Subcutaneous adipose tissue (tissue), 4 donors: ENCODE data around the gene IGLL5. TPM values are rescaled to one million over a fixed set of nuclear protein-coding genes. Genes with fewer than 3 reads are reported as not detected.

Experiments
- total RNA-seq, 4 donors: library from RNA; depleted of rRNA; stranded (reverse); fragments of >200 nt; gene quantifications; one replicate each; pipeline ENCODE4 v1.1.0, GENCODE V29; 2016
- TF ChIP-seq, protein P1 (sequence below): fragments of 450-650 bp; IDR thresholded peaks from one replicate; pipeline ENCODE4 v1.5.1; 2016; ENCODE audit warnings: low read depth, mild to moderate bottlenecking, control low read depth, antibody characterized with exemption, moderate library complexity

Gene IGLL5
- total RNA-seq, 4 donors from 2014 or later = 1.1 to 2.2 TPM; not detected in 2

DNA sequence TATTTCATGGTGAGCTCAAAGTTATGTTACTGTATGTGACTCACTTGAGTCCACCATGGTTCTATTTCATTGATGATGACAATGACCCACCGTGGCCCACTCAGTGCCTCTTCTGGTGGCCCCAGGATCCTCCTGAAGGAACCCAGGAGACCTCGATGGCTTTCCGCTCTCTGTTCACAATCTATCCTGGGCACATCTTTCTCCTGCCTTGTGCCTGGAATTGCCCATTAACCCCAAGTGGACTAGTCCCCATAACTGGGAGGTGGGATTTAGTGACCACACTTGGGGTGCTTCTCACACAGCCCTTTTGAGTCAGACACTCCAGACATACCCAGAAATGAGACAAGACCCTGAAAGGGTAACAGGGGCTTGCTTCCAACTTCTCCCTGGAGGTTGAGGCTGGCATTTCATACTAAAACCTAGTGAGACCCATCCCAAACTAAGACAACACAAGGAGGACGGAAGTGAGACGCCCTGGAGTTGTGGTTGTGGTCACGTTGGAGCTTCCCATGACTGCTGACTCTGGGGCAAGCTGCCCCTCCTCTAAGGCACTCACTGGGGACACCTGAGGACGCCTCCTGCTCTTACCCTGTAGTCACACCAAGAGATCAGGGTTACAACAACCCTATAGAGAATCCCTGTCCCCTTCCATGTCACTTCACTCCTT lies 22.1 kb downstream of the IGLL5 start:
- TF ChIP-seq, protein P1, sequence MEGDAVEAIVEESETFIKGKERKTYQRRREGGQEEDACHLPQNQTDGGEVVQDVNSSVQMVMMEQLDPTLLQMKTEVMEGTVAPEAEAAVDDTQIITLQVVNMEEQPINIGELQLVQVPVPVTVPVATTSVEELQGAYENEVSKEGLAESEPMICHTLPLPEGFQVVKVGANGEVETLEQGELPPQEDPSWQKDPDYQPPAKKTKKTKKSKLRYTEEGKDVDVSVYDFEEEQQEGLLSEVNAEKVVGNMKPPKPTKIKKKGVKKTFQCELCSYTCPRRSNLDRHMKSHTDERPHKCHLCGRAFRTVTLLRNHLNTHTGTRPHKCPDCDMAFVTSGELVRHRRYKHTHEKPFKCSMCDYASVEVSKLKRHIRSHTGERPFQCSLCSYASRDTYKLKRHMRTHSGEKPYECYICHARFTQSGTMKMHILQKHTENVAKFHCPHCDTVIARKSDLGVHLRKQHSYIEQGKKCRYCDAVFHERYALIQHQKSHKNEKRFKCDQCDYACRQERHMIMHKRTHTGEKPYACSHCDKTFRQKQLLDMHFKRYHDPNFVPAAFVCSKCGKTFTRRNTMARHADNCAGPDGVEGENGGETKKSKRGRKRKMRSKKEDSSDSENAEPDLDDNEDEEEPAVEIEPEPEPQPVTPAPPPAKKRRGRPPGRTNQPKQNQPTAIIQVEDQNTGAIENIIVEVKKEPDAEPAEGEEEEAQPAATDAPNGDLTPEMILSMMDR = no peak

DNA sequence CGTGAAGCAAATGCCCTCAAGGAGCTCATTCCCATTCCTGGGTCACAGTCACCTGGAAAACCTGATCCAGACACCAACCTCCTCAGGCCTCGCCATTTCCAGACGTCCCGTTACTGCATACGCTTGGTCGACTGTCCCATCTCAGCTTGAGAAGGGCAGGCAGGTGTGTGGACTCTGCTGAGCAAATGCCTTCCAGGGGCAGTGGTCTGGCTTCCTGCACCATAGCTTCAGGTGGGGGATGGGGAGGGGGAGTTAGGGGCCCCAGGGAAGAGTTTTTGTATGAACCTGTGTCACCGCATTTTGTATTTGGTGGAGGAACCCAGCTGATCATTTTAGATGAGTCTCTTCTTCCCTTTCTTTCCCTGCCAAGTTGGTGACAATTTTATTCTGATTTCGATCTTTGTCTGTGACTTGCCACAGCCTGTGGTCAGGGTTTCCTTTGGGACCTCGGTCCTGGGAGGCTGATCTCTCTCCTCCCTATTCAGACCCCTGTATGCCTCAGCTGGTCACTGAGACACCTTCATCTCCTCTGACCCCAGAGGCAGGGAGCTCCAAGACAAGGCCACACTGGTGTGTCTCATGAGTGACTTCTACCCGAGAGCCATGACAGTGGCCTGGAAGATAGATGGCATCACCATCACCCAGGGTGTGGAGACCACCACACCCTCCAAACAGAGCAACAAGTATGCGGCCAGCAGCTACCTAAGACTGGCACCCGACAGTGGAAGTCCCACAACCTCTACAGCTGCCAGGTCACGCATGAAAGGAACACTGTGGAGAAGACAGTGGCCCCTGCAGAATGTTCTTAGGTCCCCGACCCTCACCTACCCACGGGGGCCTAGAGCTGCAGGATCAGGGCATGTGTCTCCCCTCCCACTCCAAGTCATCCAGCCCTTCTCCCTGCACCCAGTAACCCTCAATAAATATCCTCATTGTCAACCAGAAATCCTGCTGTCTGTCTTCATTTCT lies 22.9 kb downstream of the IGLL5 start:
- TF ChIP-seq, protein P1 = no peak

DNA sequence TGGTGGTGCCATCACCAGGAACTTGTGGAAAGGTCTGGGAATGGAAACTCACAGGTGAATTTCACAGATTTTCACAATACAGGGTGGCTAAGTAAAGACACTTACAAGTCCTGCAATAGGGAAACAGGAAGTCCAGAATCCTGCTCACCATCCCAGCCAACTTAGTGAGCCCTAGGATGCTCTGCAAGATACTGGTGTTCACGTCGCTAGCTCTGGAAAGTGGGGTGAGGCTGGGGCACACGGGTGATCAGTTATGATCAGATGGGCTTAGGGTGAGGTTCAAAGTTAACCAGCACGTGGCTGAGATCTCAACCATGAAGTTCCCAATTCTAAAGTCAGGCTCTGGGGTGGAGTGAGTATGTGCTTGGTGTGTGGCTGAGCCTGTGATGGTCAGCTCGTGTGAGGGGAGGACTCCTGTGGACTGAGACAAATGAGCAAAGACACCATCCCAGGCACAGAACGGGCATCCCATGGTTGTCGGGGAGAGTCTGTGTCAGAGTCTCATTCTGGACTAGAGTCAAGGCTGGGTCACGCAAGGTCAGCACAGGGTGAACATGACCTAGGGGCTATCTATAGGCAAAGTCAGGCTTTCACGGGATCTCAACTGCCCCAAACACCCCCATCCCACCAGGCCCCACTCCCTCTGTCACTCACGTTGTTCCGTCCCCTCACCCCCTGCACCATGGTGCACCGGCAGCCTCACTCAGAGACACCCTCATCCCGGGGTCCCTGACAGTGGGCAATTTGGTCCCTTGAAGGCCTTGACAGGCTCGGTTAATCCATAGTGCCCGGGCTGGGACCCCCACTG lies 23.9 kb downstream of the IGLL5 start:
- TF ChIP-seq, protein P1 = no peak

DNA sequence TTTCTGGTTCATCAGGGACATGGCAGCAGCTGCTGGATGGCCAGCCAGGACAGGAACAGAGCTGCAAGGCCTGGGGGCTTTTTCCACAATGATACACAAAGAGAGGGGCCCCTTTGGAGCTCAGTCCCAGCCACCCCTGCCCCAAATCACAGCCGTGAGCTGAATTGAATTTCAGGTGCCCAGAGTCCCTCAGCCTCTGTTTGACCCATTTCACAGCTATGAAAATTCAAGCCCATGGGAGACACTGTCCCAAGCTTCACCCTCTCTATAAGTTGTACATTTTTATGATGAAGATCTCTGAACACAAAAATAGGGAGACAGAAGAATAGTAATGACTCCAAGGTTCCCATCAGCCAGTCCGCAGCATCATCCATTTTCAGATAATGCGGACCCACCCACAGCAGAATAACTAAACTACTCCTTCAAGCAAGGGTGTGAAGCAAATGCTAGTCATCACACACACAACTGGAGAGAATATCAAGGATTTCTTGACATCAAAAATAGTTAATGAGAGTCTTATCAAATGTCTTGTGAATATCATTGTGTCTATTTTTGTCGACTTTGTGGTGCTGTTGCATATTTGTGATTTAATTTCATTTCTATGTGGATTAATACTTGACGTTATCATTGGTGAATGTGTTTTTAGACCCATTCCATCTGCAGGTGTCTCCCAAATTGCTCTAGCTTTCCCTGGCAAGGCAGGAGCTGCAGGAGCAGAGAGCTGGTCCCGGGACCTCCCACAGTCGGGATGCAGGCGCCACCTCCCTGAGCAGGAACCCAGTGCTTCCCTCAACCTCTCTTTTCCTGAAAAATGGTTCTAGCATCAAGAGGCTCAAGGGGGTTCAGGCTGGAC lies 24.7 kb downstream of the IGLL5 start:
- TF ChIP-seq, protein P1 = no peak

DNA sequence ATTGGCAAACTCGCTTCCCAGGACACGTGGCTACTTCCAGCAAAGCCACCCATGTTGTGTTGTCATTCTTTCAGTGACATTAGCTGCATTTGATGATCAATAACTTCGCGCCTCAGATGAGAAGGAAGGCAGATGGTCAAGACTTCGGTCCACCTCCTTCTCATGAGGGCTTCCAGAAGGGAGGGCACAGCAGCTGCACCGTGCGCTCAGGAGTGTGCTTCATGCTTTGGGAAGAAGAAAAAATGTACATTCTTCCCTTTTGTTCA lies 25.3 kb downstream of the IGLL5 start:
- TF ChIP-seq, protein P1 = no peak

DNA sequence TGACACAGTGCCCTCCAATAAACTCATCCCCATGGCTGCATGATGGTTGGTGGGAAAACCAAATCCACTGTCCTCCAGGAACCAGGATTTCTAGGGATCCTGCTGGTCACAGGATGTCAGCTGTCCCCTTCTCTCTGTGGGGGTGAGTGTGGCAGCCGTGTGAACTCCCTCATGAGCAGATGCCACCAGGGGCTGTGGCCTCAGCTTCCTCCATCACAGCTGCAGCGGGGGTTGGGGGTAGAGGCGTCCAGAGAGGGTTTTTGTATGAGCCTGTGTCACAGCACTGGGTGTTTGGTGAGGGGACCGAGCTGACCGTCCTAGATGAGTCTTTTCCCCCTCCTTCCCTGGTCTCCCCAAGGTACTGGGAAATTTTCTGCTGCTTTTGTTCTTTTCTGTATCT lies 26.4 kb downstream of the IGLL5 start:
- TF ChIP-seq, protein P1 = no peak
